Effector CD8-positive, alpha-beta T cell (primary cell): Measurements from ENCODE around the gene BCL11A.
"Not testable (repeated sequence)": the region's sequence is repeated elsewhere in the genome, so short reads cannot be mapped to it uniquely, and the experiment has no call there.

ENCODE experiments used
- DNase-seq: peaks from one replicate; lab custom pipeline; 2025; lab: John Stamatoyannopoulos, UW

The BCL11A gene

GRCh38 chr2:60432035-60432601 lies 121.3 kb downstream of the BCL11A start:
- no peak for DNase-seq

DNA sequence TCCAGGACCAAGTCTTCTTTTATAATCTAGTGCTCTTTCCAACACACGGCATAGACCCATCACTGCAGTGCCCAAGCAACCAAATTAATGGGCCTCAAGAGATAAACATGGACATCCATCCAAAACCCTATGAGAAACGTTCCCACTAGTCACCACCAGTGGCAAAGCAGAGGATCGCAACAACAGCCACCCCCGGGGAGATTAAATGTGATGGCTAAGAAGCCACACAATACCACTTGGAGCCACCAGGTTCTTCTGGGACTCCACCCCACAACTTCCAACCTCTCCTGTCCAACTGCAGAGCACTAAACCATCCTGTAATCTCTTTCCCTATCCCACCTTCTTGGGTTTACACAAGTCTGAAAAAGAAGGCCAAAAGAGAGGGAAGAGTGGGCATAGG lies 123.8 kb downstream of the BCL11A start:
- DNase-seq: no peak

- DNase-seq: no peak
Observed at GRCh38 chr2:60426880-60427279, 126.6 kb downstream of the BCL11A start.

GRCh38 chr2:60426341-60426740 lies 127.1 kb downstream of the BCL11A start:
- DNase-seq: no peak

- DNase-seq: no peak
Observed at GRCh38 chr2:60424233-60424632, 129.2 kb downstream of the BCL11A start.

- no peak for DNase-seq
Observed at GRCh38 chr2:60423505-60423904, 129.9 kb downstream of the BCL11A start.

DNA sequence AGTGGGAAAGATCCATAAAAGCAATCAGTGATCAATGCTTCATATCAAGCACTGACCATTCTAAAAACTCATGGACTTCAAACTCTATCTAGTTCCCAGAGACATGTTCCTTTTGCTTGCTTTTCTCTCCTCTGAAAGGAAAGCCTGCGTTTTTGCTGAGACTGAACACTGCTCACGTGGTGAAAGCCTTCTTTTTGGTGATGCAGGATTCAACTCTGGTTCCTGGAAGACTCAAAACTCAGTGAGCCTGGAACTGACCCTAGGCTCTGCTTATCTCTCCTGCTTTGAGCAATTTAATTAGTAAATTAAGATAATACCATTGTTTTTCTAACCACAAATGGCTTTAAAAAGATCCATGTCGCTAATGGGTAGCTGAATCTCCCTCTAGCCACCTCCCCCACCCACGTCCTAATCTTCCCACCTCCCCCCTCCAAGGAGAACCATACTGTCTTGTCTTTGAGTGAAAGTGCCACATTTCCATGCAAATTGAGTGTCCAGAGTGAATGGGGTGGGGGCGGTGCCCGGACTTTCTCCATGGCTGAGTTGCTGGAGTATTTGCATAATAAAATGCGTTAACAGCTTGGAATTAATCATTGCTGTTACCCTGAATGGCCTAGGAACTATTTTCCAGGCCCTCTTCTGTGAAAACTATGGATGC lies 130.5 kb downstream of the BCL11A start:
- no peak for DNase-seq

DNA sequence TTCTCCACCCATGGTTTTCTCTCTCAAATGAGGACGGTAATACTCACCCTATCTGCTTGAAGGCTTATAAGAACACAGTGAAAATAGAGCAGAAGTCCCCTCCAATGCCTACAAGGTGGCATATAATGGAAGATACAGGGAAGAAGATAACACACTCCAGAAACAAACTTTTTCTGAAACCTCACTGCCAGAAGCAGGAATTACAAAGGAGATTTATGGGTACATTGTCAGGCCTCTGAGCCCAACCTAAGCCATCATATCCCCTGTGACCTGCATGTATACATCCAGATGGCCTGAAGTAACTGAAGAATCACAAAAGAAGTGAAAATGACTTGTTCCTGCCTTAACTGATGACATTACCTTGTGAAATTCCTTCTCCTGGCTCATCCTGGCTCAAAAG lies 136.2 kb downstream of the BCL11A start:
- DNase-seq: not testable (repeated sequence)

DNA sequence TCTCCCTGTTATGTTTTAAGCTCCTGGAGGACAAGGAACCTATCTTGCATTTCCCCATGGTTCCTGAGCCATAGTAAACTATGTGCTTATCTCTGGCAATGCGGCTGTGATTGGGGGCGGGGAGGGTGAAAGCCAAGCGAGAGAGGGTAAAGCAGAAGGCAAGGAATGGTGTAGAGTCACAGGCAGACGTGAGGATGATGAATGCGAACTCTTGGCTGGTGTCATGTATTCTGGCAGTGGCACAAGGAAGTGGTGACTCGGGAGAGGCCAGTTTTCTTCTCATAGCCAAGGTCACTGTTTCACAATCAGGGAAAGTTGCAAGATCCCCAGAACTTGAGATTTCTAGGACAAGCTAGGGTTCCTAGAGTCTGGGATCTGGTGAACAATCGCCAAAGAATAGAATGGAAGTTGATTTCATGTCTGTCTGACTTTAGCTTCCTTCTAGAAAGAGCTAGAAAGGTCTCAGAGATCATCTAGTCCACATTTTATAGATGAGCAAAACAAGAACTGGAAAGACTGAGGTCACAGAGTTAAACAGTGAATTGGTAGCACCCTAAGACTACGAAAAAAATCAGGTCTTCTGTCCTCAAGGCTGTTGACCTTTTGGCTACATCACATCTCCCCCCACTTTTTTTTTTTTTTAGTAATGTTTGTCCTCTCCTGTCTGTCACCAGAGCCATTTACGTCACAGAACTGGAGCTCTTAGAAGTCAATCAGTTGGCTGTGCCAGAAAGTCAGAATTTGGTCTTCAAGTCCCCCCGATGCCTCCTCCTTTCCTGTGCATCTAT lies 137.0 kb downstream of the BCL11A start:
- no peak for DNase-seq

- no peak for DNase-seq
Observed at GRCh38 chr2:60415814-60416213, 137.6 kb downstream of the BCL11A start.

DNA sequence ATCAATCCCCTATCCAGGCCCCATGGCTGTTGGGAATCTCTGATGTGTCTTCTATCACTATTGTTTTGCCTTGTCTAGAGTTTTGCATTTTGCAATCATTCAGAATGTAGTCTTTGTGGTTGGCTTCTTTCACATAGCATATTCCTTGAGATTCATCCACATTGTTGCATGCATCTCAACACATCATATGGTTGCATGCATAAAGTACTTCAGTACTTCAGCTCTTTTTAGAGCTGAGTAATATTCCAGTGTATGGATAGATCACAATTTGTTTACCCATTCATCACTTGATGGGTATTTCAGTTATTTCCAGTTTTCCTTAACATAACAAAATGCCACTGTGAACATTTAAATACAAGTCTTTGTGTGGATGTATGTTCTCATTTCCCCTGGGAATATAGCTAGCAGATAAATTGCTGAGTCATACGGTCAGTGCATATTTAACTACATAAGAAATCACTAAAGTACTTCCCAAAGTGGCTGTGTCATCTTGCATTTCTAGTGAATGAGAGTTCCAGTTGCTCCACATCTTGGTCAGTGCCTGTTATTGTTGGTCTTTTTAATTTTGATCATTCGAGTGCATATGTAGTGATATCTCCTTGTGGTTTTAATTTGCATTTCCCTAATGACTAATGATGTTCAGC lies 138.8 kb downstream of the BCL11A start:
- no peak for DNase-seq

DNA sequence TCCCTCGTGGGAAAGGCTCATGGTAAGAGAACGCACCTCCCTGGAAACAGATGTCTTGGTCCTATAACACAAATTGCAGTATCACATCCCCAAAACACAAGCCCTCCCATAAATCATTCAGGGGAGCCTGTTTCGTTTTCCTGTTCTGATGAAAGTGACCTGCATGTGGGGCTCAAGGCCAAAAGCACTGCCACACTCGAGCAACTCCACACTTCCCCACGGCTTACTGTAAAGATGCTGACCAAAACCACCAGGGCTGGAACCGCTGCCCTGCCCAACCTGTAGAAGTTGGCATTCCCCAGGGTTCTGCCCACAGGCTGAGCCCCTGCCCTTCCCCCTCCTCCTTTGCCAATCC lies 139.7 kb downstream of the BCL11A start:
- no peak for DNase-seq

GRCh38 chr2:60413069-60413813 lies 140.2 kb downstream of the BCL11A start:
- no peak for DNase-seq

DNA sequence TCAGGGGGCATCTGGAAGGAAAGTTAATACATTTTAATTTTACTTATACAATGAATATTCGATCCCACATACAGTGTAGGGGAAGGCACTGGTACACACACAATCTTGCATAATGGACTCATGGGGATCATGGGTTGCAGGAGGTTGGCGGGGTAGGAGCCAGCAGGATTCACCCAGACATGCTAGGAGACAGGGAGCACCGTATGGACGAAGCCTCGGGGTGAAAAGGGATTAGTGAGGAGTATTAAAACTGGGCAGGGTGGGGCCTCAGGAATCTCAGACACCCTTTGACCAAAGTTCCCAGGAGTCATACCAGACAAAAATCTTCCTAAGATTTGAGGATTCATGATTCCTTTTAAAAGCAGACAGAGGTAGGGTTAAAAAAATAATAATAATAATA lies 140.8 kb downstream of the BCL11A start:
- no peak for DNase-seq

DNA sequence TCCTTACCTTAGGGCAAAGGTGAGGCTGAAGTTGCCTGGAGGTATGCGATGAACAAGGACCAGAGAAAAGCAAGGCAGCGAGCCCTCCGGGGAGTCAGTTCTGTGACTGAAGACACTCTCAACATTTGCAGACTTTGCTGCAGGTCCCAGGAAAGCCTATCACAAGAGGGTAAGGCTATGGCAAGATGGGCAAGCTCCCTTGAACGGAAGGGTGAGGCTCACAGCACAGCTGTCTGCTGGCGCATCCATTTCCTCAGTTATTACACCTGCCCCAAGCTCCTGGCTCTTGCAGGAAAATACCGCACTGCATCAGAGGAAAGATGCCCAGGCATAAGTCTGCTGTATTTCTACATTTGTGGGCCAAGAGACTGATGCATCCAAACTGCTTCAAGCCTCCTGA lies 141.4 kb downstream of the BCL11A start:
- DNase-seq: no peak

DNA sequence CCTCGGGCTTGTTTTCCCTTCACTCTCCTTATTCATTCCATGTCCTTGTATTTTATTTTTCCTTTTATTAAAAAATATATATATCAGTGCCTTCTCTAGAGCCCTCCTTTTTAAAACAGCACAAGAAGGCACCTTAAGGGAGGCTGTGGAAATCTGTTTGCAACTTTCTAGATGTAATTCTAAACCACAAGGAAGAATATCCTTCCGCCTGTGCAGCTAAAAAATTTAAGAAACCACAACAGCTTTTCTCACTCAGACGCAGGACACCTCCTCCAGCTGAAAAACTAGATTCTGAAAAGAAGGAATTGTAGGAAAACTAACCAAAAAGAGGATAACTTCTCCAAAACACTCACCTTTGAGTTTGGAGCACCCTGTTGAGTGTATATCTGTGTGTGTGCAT lies 142.2 kb downstream of the BCL11A start:
- no peak for DNase-seq

GRCh38 chr2:60410456-60411146 lies 142.9 kb downstream of the BCL11A start:
- no peak for DNase-seq

DNA sequence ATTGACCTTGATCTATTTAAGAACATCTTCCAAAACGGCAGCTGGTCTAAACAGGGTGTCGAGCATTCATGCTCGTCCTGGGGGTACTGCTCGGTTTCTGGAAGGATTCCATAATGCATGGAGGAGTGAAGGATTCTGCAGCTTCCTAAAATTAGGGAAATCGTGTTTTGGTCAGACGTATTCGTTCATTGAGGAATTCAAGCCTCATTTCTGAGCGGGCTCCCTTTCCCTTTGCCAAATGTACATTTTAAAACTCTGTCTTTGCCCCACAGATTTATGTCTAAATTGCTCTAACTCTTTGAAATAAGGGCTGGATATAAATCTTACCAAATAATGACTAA lies 144.0 kb downstream of the BCL11A start:
- DNase-seq: no peak

DNA sequence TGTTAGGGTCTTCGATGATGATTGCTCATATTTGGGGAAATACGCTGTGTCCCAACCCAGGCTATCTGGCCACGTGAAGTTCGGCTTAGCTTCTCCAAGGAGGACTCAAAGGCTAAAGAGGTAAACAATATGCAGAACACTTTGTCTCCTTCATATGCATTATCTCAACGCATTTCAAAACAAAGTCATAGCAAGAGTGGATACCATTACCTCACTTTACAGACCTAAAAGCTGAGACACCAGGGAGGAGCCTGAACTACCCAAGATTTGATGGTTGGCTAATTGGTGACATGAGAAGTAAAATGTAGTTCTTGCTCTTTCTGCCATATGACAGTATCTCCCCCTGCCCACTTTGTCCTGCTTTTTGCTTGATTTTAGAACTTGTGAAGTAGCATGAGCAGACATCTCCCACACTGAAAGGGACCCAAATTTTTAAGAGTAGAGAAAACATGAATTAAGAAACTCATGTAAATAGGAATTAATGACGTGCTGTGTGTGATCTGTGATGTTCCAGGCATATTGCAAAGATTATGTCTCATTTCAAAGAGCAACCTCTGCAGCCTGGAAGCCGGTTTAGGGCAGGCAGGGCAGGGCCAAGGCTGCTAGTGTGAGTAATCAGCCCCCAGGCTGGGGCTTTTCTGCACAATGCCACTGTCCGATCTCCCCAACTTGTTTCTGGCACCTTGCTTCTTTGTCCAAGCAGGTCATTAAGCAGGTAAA lies 144.5 kb downstream of the BCL11A start:
- no peak for DNase-seq

GRCh38 chr2:60408207-60408606 lies 145.2 kb downstream of the BCL11A start:
- DNase-seq: no peak

- DNase-seq: no peak
Observed at GRCh38 chr2:60407398-60407797, 146.1 kb downstream of the BCL11A start.
